Measurements from ENCODE around the gene ARMC2.

Gene ARMC2

GRCh38 chr6:108998485-108998884 is 150.3 kb downstream of the ARMC2 start:
- DNase-seq, result no peak

GRCh38 chr6:108999428-108999827 is 151.2 kb downstream of the ARMC2 start:
- DNase-seq, result no peak

GRCh38 chr6:109000289-109000688 is 152.1 kb downstream of the ARMC2 start:
- peak in 1 of 2 experiments; percentile 26 for DNase-seq

- DNase-seq, result no peak
Measured at GRCh38 chr6:109001291-109001894, 153.2 kb downstream of the ARMC2 start.

GRCh38 chr6:109002051-109002697 is 154.0 kb downstream of the ARMC2 start:
- no peak for DNase-seq

- no peak for DNase-seq
Measured at GRCh38 chr6:109002882-109003281, 154.7 kb downstream of the ARMC2 start.

GRCh38 chr6:109006818-109007217 is 158.6 kb downstream of the ARMC2 start:
- DNase-seq, result no peak

GRCh38 chr6:109007521-109007920 is 159.3 kb downstream of the ARMC2 start:
- no peak for DNase-seq

- no peak for DNase-seq
Measured at GRCh38 chr6:109008054-109008453, 159.8 kb downstream of the ARMC2 start.

- DNase-seq, result peak; percentile 59 to 76
Measured at GRCh38 chr6:109008537-109009235, 160.5 kb downstream of the ARMC2 start.

- peak; percentile 91 to 92 for DNase-seq
Measured at GRCh38 chr6:109009236-109009961, 161.2 kb downstream of the ARMC2 start.

GRCh38 chr6:109009962-109010704 is 161.9 kb downstream of the ARMC2 start:
- DNase-seq, result peak in 1 of 2 experiments; percentile 31

GRCh38 chr6:109010705-109011102 is 162.5 kb downstream of the ARMC2 start:
- DNase-seq, result no peak

- DNase-seq, result peak; percentile 73 to 75
Measured at GRCh38 chr6:109013656-109014305, 165.6 kb downstream of the ARMC2 start.

- no peak for DNase-seq
Measured at GRCh38 chr6:109014606-109015005, 166.4 kb downstream of the ARMC2 start.

GRCh38 chr6:109015176-109015575 is 167.0 kb downstream of the ARMC2 start:
- no peak for DNase-seq

GRCh38 chr6:109019911-109020310 is 171.7 kb downstream of the ARMC2 start:
- no peak for DNase-seq

- DNase-seq, result no peak
Measured at GRCh38 chr6:109021870-109022269, 173.6 kb downstream of the ARMC2 start.

GRCh38 chr6:109023356-109023925 is 175.2 kb downstream of the ARMC2 start:
- no peak for DNase-seq

Data from AML-193 (cell line).